IMR-90 (cell line): ENCODE results near the gene SCAF11. TPM values are rescaled to one million over a fixed set of nuclear protein-coding genes. Genes with fewer than 3 reads are reported as not detected.

ENCODE experiments used
- ATAC-seq: fragments of 200-7000 bp; cut with Tn5 transposase; 2 replicates; pipeline ENCODE4 v1.9.1; 2020; ENCODE audit warnings: low read depth, mild to moderate bottlenecking, moderate library complexity
- BruUV-seq: library from RNA; stranded (reverse); fragments of 400-500 nt; replicated peaks from 2 replicates; lab custom pipeline; 2021; lab: Mats Ljungman, UMichigan
- CTCF ChIA-PET: fragments of 300-600 bp; formaldehyde crosslinking; extraction: SDS; loops from one replicate; lab custom pipeline; 2021; ENCODE audit warnings: antibody characterized with exemption; lab: Yijun Ruan, JAX
- POLR2A ChIA-PET: fragments of 300-600 bp; sonication (Branson Sonifier 250); formaldehyde crosslinking; loops from one replicate; lab custom pipeline; 2022; ENCODE audit warnings: antibody characterized with exemption; ENCODE audit not compliant: unreplicated experiment; lab: Charles Lee
- DNase-seq: peaks from one replicate; pipeline ENCODE4 v3.0.0; 2013
- H2AFZ ChIP-seq: replicated peaks from 2 replicates; pipeline ENCODE3; 2013; ENCODE audit warnings: low read length, mild to moderate bottlenecking; ENCODE audit not compliant: poor library complexity
- H2AK5ac ChIP-seq: 2 replicates; pipeline ENCODE4 v1.6.1; 2013; ENCODE audit warnings: low read depth, low read length, inconsistent platforms
- H2AK9ac ChIP-seq: replicated peaks from 2 replicates; pipeline ENCODE3; 2013; ENCODE audit warnings: mild to moderate bottlenecking, low read depth, low read length, moderate library complexity; ENCODE audit not compliant: poor library complexity
- H2BK120ac ChIP-seq: 2 replicates; pipeline ENCODE4 v1.6.1; 2013; ENCODE audit warnings: low read depth, low read length, inconsistent platforms
- H2BK15ac ChIP-seq: 3 replicates; pipeline ENCODE4 v1.6.1; 2013; ENCODE audit warnings: low read depth, low read length, inconsistent platforms
- H2BK20ac ChIP-seq: 2 replicates; pipeline ENCODE4 v1.6.1; 2013; ENCODE audit warnings: low read depth, mild to moderate bottlenecking, inconsistent platforms, low read length, moderate library complexity
- H2BK5ac ChIP-seq: 2 replicates; pipeline ENCODE4 v1.6.1; 2013; ENCODE audit warnings: mild to moderate bottlenecking, low read depth, low read length, inconsistent platforms; ENCODE audit not compliant: poor library complexity, severe bottlenecking
- H3K14ac ChIP-seq: replicated peaks from 2 replicates; pipeline ENCODE4 v1.6.1; 2013; ENCODE audit warnings: low read depth, low read length, inconsistent platforms
- H3K18ac ChIP-seq: 2 replicates; pipeline ENCODE4 v1.6.1; 2013; ENCODE audit warnings: low read depth, low read length, control low read depth
- H3K23ac ChIP-seq: 2 replicates; pipeline ENCODE4 v1.6.1; 2013; ENCODE audit warnings: low read depth, low read length, inconsistent platforms
- H3K27ac ChIP-seq: 2 replicates; pipeline ENCODE4 v1.5.1; 2013; ENCODE audit warnings: mild to moderate bottlenecking, control low read depth, low read length; ENCODE audit not compliant: insufficient read depth
- H3K27me3 ChIP-seq: 2 replicates; pipeline ENCODE4 v1.6.1; 2013; ENCODE audit warnings: low read length; ENCODE audit not compliant: control insufficient read depth, insufficient read depth
- H3K36me3 ChIP-seq: 2 replicates; pipeline ENCODE4 v1.6.1; 2013; ENCODE audit warnings: low read length, mixed read lengths; ENCODE audit not compliant: control insufficient read depth, insufficient read depth
- H3K4ac ChIP-seq: 2 replicates; pipeline ENCODE4 v1.6.1; 2013; ENCODE audit warnings: low read depth, low read length, inconsistent platforms
- H3K4me1 ChIP-seq: 2 replicates; pipeline ENCODE4 v1.6.1; 2013; ENCODE audit warnings: low read length, mixed read lengths; ENCODE audit not compliant: control insufficient read depth, insufficient read depth
- H3K4me2 ChIP-seq: 2 replicates; pipeline ENCODE4 v1.6.1; 2013; ENCODE audit warnings: low read depth, mild to moderate bottlenecking, control low read depth, low read length, moderate library complexity
- H3K4me3 ChIP-seq: 2 replicates; pipeline ENCODE4 v1.5.1; 2013; ENCODE audit warnings: low read depth, mild to moderate bottlenecking, control low read depth, low read length, moderate library complexity; ENCODE audit not compliant: insufficient read depth
- H3K56ac ChIP-seq: 2 replicates; pipeline ENCODE4 v1.6.1; 2013; ENCODE audit warnings: low read length, inconsistent platforms; ENCODE audit not compliant: insufficient read depth; ENCODE audit errors: extremely low read depth
- H3K79me1 ChIP-seq, 2 experiments: 2 replicates each; pipeline ENCODE4 v1.6.1; 2013; ENCODE audit warnings: low read length in 2 of 2, inconsistent platforms in 1 of 2, low read depth in 1 of 2
- H3K9ac ChIP-seq: 2 replicates; pipeline ENCODE4 v1.6.1; 2013; ENCODE audit warnings: low read depth, low read length, control low read depth
- H3K9me1 ChIP-seq: 2 replicates; pipeline ENCODE4 v1.6.1; 2013; ENCODE audit warnings: low read length, inconsistent platforms; ENCODE audit not compliant: insufficient read depth
- H3K9me3 ChIP-seq: 2 replicates; pipeline ENCODE4 v1.6.1; 2013; ENCODE audit warnings: low read length; ENCODE audit not compliant: control insufficient read depth, insufficient read depth
- H4K20me1 ChIP-seq: 2 replicates; pipeline ENCODE4 v1.6.1; 2013; ENCODE audit warnings: low read length, inconsistent platforms; ENCODE audit not compliant: insufficient read depth
- H4K5ac ChIP-seq: 2 replicates; pipeline ENCODE4 v1.6.1; 2013; ENCODE audit warnings: mild to moderate bottlenecking, low read depth, low read length, control low read depth
- H4K8ac ChIP-seq, 2 experiments: 2 replicates each; pipeline ENCODE4 v1.6.1; 2013; ENCODE audit warnings: low read depth in 2 of 2, low read length in 2 of 2, control low read depth in 1 of 2, inconsistent platforms in 1 of 2
- H4K91ac ChIP-seq: 2 replicates; pipeline ENCODE4 v1.6.1; 2013; ENCODE audit warnings: low read depth, low read length, inconsistent platforms; ENCODE audit not compliant: insufficient read depth
- BHLHE40 ChIP-seq: fragments of 150-350 bp; IDR thresholded peaks from 2 replicates; pipeline ENCODE4 v1.6.1; 2016; ENCODE audit warnings: mild to moderate bottlenecking, low read depth, low read length
- WGBS, 2 experiments: methylation state at CpG; one replicate each; pipeline versions ENCODE4 v1.1.5 to v1.1.7; 2013; ENCODE audit warnings: missing lambda C conversion rate in 2 of 2; ENCODE audit not compliant: insufficient read length in 1 of 2; ENCODE audit errors: extremely low coverage in 2 of 2; 5-methylcytosine and 5-hydroxymethylcytosine counted together
- dilution Hi-C: fragments of 300-500 bp; cut with HindIII; formaldehyde crosslinking; loops from one replicate; pipeline ENCODE4 v1.14.3; 2018; ENCODE audit warnings: low sequenced_read_pairs; ENCODE audit not compliant: unreplicated experiment
- in situ Hi-C: fragments of 300-500 bp; cut with MboI; formaldehyde crosslinking; loops from 3 replicates; pipeline ENCODE4 v1.14.3; 2019; ENCODE audit warnings: low sequenced_read_pairs, inconsistent platforms, mixed read lengths
- intact Hi-C: fragments of 100-400 bp; cut with micrococcal nuclease; formaldehyde crosslinking; loops from 2 replicates; pipeline ENCODE4 v1.10.0; 2022
- polyA plus RNA-seq, 3 experiments: library from polyadenylated mRNA; depleted of rRNA; stranded (reverse); fragments of >200 nt; gene quantifications; 2 replicates each; pipeline ENCODE4 v1.2.3, GENCODE V29; 2012; ENCODE audit warnings: low replicate concordance in 1 of 3
- total RNA-seq: library from RNA; depleted of rRNA; stranded (reverse); fragments of >200 nt; gene quantifications from 2 replicates; pipeline ENCODE4 v1.2.3, GENCODE V29; 2012
- TF ChIP-seq, protein P1 (sequence below): fragments of 150-350 bp; IDR thresholded peaks from 2 replicates; pipeline ENCODE4 v1.6.1; 2017; ENCODE audit warnings: mild to moderate bottlenecking, antibody characterized with exemption, low read length, low read depth

The SCAF11 gene
- total and polyA plus RNA-seq, 2 of the 4 experiments (the other 2 are of a cell fraction) = 33.9 to 70.4 TPM

DNA sequence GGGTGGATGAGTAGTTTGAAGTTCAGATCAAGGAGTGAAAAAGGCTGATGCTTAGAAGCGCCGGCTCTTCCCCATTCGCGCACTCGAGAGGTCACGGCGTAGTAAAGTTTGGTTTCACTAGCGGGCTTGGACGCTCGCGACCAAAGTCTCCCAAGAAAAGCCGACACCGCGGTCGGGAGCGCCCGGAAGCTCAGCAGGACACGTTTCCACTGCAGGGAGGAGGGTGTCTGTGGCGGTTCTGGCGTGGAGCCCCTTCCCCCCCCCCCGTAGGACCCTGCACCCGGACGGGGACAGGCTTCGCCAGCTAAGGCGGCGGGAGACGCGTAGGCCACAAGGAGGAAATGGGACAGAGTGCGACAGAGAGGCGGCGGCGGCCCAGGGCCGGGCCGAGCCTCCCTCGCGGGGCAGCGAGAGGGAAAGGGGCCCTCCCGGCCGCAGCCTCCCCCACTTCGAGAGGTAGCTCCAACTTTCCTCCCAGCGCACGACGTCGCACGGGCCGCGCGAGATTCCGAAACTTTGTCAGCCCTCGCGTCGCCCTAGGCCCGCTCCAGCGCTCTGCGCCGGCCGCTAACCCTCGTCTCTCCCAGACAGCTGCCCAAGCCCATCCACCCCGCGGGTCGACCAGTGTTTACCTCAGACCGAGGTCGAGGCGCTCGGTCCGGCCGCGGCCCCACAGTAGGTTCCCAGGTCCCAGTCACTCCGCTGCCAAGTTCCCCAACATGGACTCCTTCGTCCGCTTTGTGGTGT, 480 bp downstream of the SCAF11 start:
- H2BK120ac ChIP-seq = peak overlapping the region; percentile 80
- H2BK15ac ChIP-seq = 0 out of 3 replicates have a peak overlapping the region, but pooled peaks have one; percentile 6
- H3K23ac ChIP-seq = peak overlapping the region; percentile 96
- H3K4me3 ChIP-seq = peak overlapping the region; percentile 78
- peak; percentile 34 for ATAC-seq
- H2BK5ac ChIP-seq = peak overlapping the region; percentile 91
- intact Hi-C loops (loop anchor here (1.0 to 10.0 kb wide), 7 partner anchors 78 to 448 kb away; partner anchors contain the start of gene SLC38A1), dilution Hi-C loops (no loop called here), in situ Hi-C loops (no loop called here)
- H4K91ac ChIP-seq = peak overlapping the region; percentile 82
- H3K18ac ChIP-seq = peak overlapping the region; percentile 64
- peaks cover 3% of the 10 kb centered on the region; the same call in 1 of the 2 replicates for H3K4me1 ChIP-seq
- DNase-seq = peak; percentile 47
- H4K5ac ChIP-seq = peak overlapping the region; percentile 46
- H2AFZ ChIP-seq = peak overlapping the region; percentile 99
- H3K9me1 ChIP-seq = peaks cover 4% of the 10 kb centered on the region; the same call in 1 of the 2 replicates
- H3K36me3 ChIP-seq = 0 out of 2 replicates have a peak, but pooled peaks cover 2% of the 10 kb centered on the region
- H2AK9ac ChIP-seq = peak overlapping the region; percentile 98
- no peaks in the 10 kb centered on the region for H3K9me3 ChIP-seq
- no TSS peak for BruUV-seq
- H3K4me2 ChIP-seq = peak overlapping the region; percentile 97
- 0 out of 2 replicates have a peak, but pooled peaks have one; percentile 1 for TF ChIP-seq BHLHE40
- TF ChIP-seq, protein P1, sequence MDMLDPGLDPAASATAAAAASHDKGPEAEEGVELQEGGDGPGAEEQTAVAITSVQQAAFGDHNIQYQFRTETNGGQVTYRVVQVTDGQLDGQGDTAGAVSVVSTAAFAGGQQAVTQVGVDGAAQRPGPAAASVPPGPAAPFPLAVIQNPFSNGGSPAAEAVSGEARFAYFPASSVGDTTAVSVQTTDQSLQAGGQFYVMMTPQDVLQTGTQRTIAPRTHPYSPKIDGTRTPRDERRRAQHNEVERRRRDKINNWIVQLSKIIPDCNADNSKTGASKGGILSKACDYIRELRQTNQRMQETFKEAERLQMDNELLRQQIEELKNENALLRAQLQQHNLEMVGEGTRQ = no peak
- peak overlapping the region; percentile 87 for H3K27ac ChIP-seq
- H4K20me1 ChIP-seq = peaks cover 33% of the 10 kb centered on the region
- ChIA-PET CTCF (interaction anchor here (0.6 kb wide), 1 partner anchor 66 kb away, joined by 5 read pairs; no protein-coding TSS in a partner anchor), POLR2A (interaction anchor here (0.5 to 0.6 kb wide), 3 partner anchors 215 to 310 kb away, joined by 3 to 5 read pairs (median 4); no protein-coding TSS in a partner anchor)
- peak overlapping the region; percentile 88 for H3K4ac ChIP-seq
- H3K56ac ChIP-seq = peak overlapping the region; percentile 86
- peak overlapping the region; percentile 11 to 82 for H4K8ac ChIP-seq
- peak overlapping the region; percentile 94 for H3K14ac ChIP-seq
- 0 out of 2 replicates have a peak overlapping the region, but pooled peaks have one; percentile 16 for H2BK20ac ChIP-seq
- peak overlapping the region; percentile 89 for H3K9ac ChIP-seq
- peak overlapping the region; percentile 40 for H2AK5ac ChIP-seq
- H3K79me1 ChIP-seq = peaks cover 0 to 40% of the 10 kb centered on the region in 2 experiments; a peak in 2 of 4 replicates
- 1% methylated on average over 29 of the region's 71 CpGs; no CpG with 5 or more reads in 1 of the 2 experiments for WGBS, 2 experiments
- no peaks in the 10 kb centered on the region for H3K27me3 ChIP-seq
